H1 (cell line): Measurements from ENCODE around the gene NSUN6. TPM values are rescaled to one million over a fixed set of nuclear protein-coding genes. Genes with fewer than 3 reads are reported as not detected.

Source experiments
- CHD7 ChIP-seq: fragments of 300-600 bp; sonication (generic); IDR thresholded peaks from 2 replicates; pipeline ENCODE4 v1.7.1; 2012; ENCODE audit warnings: low read length, moderate library complexity, mild to moderate bottlenecking, inconsistent platforms; ENCODE audit not compliant: insufficient replicate concordance
- TAF1 ChIP-seq: IDR thresholded peaks from 2 replicates; pipeline ENCODE4 v1.6.1; 2011; ENCODE audit warnings: mild to moderate bottlenecking, low read depth, low read length
- polyA plus RNA-seq, 7 experiments: library from polyadenylated mRNA; depleted of rRNA in 3 of 7; stranded (reverse) in 5 of 7; unstranded in 2 of 7; fragments of >200 nt in 5 of 7; fragments of 200-250 nt in 2 of 7; gene quantifications; 1 replicate in 5 of 7; 2 replicates in 1 of 7; 4 replicates in 1 of 7; pipeline versions ENCODE4 v1.2.1 to v1.2.3, GENCODE V29; 2011 to 2013; ENCODE audit warnings: missing spikeins in 2 of 7, mixed read lengths in 2 of 7
- total RNA-seq: library from RNA; stranded (reverse); fragmentation: NEBNext Ultra II Directional; extraction: Animal tissue kit (Norgen Biotek cat#: 25700); gene quantifications from 2 replicates; pipeline ENCODE4 v1.2.1, GENCODE V29; 2021

Gene NSUN6
- total and polyA plus RNA-seq, 2 of the 8 experiments (the other 6 are each of a cell fraction or from before 2014, with no cell fraction given) = 5.9 to 14.4 TPM

DNA sequence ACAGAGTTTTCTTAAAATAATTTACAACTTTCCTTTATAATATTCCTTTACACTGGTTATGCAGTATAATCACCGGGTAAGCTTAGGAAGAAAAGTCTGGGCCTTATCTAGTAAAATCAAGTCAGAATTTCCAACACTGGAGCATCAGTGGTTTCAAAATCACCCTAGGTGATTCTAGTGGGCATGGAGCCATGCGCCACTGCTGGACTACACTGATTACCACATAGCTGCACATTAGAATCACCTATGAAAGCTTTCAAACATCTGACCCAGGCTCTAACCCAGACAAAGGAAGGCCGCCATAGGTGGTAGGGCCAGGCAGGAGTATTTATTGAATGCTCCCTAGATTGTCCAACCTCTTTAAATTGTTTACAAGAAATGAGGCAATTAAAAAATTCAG, 52.0 kb downstream of the NSUN6 start (continued):
- TF ChIP-seq CHD7 (no peak), TAF1 (no peak)
